ENCODE data around the gene GOLGA6L10.
"Not testable (repeated sequence)": the region's sequence is repeated elsewhere in the genome, so short reads cannot be mapped to it uniquely, and the experiment has no call there.

GOLGA6L10 gene

DNA sequence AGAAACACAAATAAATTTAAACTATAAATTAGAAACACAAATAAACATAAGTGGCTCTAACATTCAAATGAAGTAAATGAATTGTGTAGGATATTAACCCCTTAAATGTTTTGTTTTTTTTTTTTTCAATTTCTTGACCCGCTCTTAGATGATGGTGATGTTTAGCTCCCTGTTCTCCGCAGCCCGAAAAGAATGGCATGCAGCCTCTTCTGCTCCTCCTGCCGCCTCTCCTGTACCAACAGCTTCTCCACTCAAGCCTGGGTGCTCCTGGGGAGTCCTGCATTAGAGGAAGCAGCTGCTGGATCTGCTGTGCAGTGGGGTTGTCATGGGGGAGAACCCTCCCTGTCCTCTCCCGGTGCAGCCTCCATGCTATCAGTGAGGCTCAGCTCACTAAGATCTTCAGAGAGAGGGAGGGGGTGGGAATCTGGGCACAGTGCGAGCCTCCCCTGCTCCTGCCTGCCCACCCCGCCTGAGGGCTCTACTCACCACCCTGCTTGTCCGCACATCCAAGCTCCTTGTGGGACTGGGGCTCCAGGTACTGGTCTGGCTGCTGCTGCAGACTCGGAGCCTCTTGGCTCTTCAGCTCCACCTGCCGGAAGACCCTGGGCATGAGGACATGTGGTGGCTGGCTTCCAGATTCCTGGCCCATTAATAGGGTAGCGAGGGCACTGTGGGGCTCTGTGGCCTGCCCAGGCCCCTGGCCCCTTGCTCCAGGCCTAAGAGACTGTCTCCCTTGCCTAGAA, 6.5 kb downstream of the GOLGA6L10 start:
- DNase-seq: not testable (repeated sequence)

DNA sequence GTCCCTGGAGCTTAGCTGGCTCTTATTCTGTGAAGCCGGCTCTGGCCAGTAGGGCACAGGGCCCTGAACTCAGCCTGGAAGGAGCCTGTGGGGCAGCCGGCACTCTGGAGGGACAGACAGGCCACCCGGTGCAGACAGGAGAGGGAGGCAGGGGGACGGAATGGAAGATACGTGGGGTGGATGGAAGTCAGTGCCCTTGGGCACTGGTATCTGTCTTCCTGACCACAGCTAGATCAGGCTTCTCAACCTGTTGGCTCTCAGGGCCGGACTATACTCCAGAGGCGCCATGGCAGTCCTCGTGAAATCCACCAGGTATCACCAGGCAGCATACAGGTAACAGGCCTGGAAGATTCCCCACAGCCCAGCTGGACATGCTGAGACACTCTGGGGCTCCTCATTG, 10.7 kb downstream of the GOLGA6L10 start:
- DNase-seq: not testable (repeated sequence)

DNA sequence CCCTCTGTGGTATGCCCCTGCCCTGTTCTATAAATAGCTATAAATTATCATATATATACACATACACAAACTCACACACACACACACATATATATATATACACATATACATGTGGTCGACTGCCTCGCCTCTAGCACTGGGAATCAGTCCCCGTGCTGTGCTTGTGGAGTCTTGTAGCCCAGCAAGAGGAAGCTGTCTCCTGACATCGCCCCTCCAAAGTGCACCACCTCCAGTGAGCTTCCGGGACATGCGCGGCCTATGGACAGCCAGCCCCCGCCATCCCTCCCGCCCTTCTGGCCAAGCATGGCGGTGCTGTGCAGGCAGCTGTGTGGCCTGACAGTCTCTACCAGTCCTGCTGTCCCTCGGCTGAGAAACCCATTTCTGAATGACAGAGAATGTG, 11.2 kb downstream of the GOLGA6L10 start:
- DNase-seq: not testable (repeated sequence)

DNA sequence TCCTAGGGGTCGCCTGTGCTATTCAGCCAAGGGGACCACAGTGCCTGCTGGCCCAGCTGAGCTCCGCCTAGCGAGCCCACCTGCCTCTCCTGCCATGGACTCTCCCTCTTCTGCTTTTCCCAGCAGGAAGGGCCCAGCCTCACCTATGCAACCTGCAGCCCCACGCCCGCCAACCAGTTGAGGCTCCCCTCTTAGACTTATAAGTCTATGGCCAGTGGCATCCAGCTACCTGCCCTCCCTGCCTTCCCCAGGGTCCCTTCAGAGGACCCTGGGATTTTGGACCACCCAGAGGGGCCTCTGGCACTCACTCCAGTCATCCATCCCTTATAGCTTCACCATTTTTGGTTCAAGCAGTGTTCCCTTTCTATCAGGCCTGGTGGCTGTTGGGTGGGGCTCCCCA, 12.2 kb downstream of the GOLGA6L10 start:
- DNase-seq: not testable (repeated sequence)

DNA sequence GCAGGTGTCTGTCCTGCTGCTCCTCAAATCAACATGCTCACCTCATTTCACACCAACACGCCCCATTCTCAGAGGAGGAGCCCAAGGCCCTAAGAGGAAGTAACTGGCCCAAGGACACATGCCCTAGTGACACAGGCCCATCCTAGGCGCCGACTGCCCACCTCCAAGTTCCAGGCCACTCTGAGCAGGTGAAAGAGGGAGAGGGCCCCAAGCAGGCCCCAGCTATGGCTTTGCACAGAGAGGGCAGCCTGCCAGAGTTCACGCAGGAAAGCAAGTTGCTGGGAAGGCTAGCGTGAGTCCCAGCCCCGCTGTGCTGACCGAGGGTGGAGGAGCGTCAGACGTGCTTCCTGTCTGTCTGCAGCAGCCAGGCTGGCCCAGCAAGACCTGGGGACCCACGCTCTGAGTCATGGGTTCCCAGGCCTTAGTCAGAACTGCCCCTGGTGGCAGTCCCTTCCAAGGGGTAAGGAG, 13.1 kb downstream of the GOLGA6L10 start:
- DNase-seq: not testable (repeated sequence)

DNA sequence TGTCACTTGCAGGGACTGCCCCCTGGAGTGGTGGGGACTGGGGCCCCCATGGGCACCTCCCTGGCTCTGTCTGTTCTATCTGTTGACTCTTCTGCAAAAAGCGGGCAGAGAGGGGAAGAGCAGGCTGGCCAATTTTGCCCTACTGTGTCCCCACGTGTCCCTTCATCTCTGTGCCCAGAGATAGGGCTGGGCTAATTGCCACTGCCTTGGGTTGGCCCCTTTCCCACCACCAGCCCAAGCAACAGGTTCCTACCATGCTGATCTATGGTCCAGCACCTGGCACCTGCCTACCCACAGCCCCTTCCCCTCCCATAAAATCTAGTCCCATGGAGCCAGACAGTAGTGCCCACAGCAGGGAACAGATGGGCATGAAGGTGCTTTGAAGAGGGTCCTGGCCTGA, 14.3 kb downstream of the GOLGA6L10 start:
- DNase-seq: peak; percentile 20

DNA sequence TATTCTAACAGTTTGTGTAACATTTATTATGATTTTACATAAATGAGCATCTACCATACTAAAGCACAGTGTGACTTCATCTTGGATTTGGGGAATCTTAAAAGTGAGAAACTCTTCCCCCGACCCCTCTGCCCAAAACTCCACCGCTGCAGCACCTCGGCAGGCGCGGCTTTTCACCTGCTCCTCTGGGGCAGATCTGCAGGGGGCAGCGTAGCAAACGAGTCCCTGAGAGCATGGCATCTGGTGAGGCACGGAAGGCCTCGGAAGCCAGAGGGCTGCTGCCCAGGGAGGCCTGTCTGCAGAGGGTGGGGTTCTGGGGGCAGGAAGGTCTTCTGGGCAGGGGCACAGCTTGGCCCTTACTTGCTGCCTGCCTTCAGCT, 14.7 kb downstream of the GOLGA6L10 start:
- not testable (repeated sequence) for DNase-seq

DNA sequence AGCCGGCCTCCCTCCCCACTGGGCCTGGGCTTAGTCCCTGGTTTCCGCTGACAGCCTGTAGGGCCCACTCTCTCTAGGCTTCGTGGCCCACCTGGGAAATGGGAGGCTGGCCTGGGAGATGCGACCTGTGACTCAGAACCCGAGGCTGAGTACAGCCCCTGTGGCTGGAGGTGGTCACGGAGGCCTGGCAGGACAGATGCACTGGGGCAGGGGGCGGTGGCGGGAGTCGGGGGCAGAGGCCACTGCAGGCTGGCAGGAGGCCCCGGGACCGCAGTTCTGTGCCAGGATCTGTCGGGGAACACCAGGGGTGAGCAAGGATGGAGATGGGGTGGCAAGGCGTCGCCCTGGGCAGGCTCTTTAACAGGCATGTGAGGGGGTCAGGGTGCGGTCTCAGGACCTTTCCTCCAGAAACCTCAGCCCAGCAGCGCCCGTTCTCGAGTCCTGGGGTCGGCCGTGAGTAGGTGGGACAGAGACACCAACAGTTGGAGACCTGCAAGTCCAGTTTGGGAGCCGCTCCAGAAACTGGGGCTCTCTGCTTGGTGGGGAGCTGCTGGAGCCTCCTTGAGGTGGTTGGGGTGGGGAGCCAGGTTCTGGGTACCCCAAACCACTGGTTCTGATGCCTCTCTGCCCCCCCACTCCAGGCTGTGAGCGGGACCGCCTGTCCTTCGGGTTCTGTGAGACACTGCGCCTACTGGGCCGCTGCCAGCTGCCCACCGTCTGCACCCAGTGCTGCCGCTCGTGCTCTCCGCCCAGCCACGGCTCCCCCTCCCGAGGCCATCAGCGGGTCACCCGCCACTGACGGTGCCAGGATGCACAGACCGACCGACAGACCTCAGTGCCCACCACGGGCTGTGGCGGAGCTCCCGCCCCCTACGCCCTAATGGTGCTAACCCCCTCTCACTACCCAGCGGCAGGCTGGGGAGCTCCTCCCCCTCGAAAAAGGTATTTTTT, 15.4 kb downstream of the GOLGA6L10 start:
- DNase-seq: not testable (repeated sequence)

DNA sequence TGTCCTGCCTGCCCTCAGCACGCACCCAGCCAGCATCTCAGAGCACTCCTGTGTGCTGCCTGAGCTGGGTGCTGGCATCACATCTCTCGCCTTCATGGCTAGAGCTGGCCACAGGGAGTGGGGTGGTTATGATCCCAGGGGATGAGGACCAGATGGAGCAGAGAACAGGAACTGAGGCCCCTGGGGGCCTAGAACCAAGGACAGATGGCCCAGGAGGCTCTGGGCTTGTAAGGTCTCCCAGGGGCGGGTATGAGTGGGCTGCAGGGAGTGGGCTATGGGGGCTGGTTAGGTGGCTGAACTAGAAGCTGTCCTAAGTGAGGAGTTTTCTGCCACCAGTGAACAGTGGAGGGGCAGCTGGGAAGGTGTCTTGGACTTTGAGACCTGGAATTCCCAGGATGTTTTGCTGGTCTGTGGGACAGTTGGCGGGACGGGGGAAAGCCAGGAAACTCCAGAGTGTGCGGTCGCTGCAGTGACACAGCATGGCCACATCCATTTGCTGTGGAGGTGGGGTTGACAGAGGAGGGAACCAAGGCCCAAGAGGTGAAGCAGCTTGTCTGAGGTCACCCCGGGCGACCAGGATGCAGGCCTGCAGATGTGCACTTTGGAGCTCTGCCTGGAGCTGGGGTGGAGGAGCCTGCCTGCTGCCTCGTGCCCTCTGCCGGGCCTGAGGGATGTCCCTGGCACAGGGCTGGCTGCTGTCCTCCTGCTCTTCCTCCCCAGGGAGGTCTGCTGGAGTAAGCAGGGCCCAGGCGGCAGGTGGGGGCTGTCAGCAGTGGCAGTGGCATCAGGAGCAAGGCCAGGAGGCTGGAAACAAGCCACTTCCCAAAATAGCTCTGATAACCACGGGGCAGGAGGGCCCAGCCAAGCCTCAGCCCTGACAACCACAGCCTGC, 16.3 kb downstream of the GOLGA6L10 start:
- peak; percentile 1 for DNase-seq

DNA sequence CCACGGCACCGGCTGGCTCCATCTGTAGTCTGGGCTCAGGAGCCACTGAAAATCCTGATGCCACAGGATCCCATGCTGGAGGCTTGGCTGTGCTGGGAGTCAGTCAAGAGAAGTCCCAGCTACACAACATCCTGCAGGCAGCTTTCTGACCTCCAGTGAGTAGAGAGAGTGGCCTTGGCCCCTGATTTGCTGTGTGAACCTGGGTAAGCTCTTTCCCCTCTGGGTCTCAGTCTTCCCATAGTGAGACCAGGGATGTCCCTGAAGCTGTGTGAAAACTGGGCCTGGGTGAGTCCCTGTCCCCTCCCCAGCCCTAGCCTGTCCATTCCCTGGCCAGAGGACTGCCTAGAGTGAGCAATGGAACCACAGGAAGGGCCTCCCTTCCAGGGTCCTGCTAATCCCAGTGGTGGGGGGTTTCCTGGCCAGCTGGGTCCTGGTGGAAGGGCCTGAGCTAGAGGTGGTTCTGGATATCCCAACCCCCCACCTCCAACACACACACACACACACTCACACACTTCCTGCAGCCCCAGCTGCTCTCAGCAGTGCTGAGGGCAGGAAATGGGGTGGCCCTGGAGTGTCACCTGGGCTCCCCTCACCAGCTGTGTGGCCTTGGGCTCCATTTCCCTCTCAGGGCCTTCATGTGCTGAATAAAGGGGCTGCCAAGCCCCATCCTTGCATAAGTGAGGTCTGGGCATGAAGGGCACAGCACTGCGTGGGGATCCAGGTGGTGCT, 17.5 kb downstream of the GOLGA6L10 start:
- DNase-seq: not testable (repeated sequence)

DNA sequence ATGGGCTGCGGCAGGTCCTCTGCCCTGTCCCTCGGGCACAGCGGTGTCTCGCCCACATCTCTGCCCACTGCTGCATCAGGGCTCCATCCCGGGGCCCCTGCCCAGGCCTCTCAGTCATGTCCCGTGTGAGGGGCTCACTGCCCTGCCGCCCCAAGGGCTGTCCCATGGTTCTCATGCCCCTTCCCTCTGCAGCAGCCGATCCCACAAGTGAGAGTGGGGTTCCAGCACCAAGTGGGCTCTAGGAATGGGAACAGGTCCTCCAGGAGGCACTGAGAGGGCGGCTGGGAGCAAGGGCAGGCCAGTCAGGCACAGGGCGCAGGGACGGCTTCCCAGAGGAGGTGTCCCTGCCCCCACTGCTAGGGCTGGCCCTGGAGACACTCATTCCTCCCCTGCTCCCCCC, 18.4 kb downstream of the GOLGA6L10 start:
- not testable (repeated sequence) for DNase-seq

DNA sequence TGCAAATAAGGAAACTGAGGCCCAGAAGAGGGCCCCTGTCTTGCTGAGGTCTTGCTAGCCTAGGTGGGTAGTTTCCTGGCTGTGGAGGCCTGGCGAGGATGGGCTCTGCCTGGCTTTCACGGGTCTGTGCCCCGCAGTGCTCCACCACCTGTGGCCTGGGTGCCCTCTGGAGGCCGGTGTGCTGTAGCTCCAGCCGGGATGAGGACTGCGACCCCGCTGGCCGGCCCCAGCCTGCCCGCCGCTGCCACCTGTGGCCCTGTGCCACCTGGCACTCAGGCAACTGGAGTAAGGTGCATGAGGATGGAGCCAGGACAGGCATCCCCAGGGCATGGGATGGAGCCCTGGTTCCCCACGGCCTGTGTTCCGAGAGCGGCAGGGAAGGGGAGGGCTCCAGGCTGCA, 20.2 kb downstream of the GOLGA6L10 start:
- not testable (repeated sequence) for DNase-seq

DNA sequence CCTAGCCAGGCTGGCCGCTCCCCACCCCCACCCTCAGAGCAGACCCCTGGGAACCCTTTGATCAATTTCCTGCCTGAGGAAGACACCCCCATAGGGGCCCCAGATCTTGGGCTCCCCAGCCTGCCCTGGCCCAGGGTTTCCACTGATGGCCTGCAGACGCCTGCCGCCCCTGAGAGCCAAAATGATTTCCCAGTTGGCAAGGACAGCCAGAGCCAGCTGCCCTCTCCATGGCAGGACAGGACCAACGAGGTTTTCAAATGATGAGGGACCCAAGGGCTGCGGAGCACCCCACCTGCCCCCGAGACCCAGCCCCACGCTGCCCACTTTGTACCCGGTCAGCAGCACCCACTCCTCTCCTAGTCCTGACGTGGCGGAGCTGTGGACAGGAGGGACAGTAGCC, 21.9 kb downstream of the GOLGA6L10 start:
- not testable (repeated sequence) for DNase-seq

DNA sequence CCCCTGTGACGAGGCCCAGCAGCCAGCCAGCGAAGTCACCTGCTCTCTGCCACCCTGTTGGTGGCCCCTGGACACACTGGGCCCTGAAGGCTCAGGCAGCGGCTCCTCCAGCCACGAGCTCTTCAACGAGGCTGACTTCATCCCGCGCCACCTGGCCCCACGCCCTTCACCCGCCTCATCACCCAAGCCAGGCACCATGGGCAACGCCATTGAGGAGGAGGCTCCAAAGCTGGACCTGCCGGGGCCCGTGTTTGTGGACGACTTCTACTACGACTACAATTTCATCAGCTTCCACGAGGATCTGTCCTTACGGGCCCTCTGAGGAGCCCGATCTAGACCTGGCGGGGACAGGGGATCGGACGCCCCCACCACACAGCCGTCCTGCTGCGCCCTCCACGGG, 22.4 kb downstream of the GOLGA6L10 start:
- not testable (repeated sequence) for DNase-seq

DNA sequence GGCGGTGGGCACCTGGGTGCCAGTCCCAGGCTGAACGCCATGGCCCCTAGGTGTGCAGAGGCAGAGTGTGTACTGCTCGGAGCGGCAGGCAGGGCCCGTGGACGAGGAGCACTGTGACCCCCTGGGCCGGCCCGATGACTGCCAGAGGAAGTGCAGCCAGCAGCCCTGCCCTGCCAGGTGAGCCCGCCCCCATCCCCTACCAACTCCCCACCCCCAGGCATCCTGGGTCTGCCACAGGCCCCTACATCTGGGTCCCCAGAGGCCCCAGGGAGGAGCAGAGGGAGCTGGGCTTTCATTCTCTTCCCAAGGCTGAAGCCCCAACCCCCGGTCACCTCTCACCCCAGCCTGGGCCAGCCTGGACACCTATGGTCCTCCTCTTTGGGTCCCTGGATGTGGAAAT, 23.6 kb downstream of the GOLGA6L10 start:
- not testable (repeated sequence) for DNase-seq

DNA sequence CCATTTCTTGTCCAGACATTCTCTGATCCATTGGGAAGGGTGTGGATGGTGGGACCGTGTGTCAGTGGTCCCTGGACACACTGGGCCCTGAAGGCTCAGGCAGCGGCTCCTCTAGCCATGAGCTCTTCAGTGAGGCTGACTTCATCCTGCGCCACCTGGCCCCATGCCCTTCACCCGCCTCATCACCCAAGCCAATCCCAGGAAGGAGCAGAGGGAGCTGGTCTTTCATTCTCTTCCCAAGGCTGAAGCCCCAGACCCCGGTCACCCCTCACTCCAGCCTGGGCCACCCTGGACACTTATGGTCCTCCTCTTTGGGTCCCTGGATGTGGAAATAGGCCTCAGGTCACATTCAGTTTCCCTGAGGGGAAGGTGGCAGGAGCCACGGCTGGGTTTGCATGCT, 24.4 kb downstream of the GOLGA6L10 start:
- not testable (repeated sequence) for DNase-seq

DNA sequence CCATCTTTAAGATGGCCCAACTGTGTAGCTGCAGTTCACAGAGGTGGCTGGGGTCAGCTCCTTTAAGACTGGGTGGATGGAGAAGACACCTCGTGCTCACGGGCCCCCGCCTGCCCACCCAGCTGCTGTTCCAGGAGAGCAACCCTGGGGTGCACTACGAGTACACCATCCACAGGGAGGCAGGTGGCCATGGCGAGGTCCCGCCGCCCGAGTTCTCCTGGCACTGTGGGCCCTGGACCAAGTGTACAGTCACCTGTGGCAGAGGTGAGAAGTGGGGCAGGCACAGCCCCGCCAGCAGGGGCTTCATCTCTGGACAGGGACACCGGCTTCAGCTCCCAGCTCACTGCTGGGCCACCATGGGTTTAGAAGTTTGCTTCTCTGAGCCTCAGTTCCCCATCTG, 26.8 kb downstream of the GOLGA6L10 start:
- not testable (repeated sequence) for DNase-seq

DNA sequence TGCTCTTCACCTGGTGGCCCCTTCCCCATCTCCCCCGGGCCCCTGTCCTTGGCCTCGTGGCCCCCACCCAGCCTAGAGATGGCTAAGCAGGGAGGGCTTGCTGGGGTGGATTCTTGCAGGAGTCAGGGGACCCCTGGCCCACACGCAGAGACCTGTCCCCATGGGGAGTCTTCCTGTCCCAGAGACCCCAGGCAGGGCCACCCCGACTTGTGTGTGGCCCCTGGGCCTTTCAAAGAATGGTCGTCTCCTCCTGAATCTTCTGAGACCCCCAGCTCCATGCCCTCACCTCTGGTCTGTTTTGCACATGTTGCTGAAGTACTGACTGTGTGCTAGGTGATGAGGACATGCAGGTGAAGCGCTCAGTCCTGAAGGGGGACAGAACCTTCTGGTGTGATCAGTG, 28.4 kb downstream of the GOLGA6L10 start:
- not testable (repeated sequence) for DNase-seq

DNA sequence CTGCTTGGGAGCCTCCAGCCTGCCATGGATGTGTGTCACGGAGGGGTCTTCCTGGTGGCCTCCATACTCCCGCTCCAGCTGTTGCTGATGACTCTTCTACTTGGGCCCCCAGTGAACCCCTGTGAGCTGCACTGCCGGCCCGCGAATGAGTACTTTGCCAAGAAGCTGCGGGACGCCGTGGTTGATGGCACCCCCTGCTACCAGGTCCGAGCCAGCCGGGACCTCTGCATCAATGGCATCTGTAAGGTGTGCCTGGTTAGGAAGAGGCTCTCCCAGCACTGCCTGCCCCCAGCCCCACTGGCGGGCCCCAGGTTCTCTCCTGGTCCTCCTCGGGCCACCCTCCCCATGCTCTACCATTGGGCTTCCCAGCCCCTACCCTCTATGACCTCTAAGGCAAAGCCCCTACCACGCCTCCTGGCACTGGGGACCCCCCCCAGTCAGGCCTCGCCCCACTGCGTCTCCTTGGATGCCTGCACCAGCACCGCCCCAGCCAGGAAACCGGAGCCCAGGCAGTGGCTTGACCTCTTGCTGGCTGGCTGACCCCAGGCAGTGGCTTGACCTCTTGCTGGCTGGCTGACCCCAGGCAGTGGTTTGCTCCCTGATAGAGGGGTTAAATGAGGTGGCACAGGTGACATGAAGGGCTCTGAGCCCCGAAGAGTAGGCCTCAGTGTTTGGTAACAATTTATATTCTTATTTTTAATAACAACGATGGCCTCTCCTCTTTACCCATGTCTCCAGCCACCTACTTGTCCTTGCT, 29.6 kb downstream of the GOLGA6L10 start:
- not testable (repeated sequence) for DNase-seq

DNA sequence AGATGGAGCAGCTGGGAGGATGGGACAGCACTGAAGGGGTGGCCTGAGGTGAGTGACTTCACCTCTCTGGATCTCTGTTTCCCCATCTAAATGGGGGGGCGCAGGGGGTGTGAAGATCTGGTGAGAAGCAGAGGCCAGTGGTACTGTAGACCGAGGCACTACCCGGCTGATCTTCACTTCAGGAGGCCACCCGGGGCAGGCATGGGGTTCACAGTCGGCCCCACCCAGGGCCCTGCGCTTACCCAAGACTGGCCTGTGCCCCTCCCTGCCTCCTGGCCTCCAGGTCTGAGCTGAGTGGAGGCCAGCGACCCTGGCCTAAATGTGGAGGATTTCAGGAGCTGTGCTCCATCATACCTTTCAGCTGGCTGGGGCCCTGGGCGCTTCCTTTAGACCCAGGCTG, 31.0 kb downstream of the GOLGA6L10 start:
- not testable (repeated sequence) for DNase-seq

DNA sequence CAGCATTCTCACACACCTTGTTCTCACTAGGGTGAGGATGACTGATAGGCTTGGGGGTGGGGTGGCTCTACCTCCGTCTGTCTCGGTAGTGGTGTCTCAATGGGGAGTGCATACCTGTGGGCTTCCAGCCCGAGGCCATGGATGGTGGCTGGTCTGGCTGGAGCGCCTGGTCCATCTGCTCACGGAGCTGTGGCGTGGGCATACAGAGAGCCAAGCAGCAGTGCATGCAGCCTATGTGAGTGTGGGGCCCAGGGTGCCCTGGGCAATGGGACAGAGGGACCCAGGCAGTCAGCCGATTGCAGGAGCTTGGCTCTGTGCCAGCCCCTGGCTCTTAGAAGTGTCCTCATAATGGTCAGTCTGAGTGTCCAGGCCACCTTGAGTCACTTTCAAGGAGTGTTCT, 31.8 kb downstream of the GOLGA6L10 start:
- DNase-seq: not testable (repeated sequence)

All from hematopoietic multipotent progenitor cell treated with erythropoietin and hydrocortisone succinate and interleukin-3 and kit ligand, for 8 days (in vitro differentiated cells).